M059J (cell line): ENCODE results near the gene AEBP1. TPM values are rescaled to one million over a fixed set of nuclear protein-coding genes. Genes with fewer than 3 reads are reported as not detected.
A peak's percentile ranks its signal among the peaks of the same experiment; 100 is the strongest.
"Not testable (repeated sequence)": the region's sequence is repeated elsewhere in the genome, so short reads cannot be mapped to it uniquely, and the experiment has no call there.

Experiments
- DNase-seq: peaks from one replicate; pipeline ENCODE4 v3.0.0-alpha.2; 2012; ENCODE audit warnings: low read depth
- total RNA-seq: library from RNA; depleted of rRNA; stranded (reverse); fragments of >200 nt; shearing (Covaris generic); gene quantifications from 2 replicates; pipeline ENCODE4 v1.2.3, GENCODE V29; 2014

AEBP1 gene
- total RNA-seq, 1 experiment from 2014 or later, result not detected

DNA sequence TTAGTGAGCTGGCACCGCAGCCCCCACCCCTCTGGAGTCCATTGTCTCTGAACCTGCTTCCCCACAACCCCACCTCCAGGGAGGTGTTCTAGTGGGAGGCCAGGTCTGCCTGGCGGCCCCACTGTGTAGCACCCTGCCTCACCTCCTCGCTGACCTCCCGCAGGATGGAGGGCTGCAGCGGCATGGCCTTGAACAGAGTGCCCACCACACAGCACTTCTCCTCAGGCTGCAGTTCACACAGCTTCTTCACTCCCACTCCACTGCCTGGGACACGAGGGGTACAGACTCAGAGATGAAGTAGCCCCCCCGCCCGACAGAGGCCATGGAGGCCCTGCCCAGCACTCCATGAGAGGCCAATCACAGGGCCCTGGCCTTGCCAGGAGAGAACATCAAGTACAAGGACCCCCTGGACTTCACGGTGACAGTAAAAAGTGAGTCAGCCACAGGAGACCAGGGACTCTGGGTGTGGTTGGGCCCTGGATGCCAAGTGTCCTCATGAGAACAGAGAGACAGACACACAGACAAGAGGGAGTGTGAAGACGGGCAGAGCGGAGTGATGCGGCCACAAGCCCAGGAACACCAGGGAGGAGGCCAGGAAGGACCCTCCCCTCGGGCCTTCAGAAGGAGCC lies 13.8 kb downstream of the AEBP1 start:
- DNase-seq, result no peak

DNA sequence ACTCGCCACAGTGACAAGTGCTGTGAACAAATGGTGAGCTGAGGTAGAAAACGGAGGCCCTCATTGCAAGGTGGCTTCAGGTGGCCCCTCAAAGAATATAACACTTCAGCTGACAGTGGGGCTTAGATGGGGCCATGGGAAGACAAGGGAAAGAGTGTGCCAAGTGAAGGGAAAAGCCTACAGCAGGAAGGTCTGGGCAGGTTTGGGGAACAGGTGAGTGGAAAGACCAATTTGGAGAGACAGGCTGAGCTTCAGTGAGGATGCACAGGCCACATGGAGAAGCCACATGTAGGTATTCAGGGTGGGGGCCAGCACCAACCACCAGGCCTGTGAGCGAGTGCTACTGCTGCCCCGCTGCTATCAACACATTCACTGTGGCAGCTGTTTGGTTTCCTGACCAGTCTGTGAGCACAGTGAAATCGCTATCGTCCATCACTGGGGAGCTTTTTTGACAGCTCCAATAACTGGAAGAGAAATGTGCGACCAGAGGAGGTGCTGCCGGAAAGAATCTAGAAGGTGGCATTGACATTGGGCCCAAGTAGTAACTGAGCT lies 15.8 kb downstream of the AEBP1 start:
- no peak for DNase-seq

DNA sequence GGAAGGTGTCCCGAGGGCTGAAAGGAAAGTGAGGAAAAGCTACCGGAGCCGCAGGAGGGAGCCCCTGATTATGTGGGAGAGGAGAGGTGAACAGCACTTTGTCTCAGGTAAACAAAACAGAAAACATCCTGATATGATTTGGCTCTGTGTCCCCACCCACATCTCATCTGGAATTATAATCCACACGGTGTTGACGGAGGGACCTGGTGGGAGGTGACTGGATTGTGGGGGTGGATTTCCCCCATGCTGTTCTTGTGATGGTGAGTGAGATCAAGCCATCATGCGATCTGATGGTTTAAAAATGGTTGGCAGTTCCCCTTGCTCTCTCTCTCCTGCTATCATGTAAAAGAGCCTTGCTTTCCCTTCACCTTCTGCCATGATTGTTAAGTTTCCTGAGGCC lies 16.2 kb downstream of the AEBP1 start:
- DNase-seq, result no peak

DNA sequence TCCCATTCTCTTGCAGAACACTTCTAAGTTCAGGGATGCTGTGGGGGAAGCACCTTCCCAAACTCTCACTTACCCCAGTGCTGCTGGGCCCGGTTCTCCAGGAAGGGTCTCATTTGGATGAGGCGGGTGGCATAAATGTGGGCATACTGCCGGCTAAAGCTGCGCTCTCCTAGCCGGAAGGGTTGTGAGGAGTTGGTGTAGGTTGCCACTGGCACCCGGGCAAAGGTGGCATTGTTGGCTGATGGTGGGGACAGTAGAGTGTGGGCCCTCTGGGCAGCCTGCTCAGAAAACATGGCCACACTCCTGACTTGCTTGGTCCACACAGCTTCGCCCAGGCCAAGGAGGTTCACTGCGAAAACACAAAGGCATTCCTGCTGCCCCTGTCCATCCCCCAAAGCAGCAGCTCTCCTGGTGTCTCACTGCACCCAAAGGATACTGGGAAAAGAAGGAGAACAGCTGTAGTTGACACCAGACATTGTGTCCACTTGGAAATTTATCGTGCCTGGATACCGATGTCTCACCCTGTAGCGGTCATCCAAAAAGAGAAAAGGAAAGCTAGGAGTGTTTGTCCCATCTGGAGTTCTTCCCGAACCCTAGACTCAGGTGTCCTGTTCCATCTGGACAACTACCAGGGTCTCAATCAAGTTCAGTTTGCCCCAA lies 17.7 kb downstream of the AEBP1 start:
- DNase-seq, result no peak

DNA sequence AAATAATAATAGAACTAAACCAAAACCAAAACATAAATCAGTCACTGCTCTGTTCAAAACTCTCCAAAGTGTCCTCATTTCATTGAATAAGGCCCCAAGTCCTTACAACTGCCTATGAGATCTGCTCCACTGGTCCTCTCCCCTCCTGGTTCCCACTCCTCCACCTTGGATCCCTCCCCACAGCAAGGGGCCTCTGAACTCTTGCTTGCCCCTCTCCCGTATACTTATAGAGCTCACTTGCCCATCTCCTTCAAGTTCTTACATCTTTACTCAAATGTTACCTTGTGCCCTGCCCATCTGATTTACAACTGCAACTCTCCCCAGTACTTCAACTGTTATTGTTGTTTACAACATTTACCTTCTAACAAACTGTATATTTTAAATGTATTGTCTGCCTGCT lies 18.4 kb downstream of the AEBP1 start:
- no peak for DNase-seq

DNA sequence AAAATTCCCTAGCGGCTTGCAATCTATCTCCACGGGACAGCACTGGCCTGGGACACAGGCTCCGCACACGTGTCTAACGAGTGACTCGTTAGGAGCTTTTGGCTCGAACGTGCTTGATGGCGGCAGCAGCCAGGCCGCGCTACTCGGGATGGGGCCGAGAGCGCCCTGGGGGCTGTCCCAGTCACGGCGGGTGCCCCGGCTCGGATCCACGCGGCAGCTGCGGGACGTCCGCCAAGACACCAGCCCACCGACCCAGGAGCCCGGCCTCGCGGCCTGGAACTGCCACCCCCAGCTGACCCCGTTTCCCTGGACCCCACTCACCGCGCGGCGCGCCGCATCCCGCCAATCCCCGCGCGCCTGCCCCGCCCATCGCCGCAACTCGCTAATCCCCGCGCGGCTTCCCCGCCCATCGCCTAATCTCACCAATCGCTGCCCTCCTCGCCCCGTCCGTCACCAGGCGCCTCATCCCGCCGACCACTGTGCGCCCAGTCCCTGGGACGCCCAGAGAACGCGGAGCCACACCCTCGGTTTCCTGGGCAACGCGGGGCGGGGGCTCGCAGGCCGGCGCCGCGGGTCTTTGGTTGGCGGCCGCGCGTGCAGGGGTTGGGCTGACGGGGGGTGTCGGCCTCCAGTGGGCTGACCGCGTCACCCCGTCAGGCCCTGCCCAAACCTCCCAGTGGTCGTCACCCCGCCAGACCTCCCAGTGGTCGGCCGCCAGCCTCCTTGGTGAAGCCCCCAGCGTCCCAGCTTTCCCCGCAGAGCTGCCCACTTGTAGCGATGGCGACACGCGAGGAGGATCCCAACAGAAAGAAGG lies 19.3 kb downstream of the AEBP1 start, which contains the start of gene POLD2:
POLD2 (minus strand) TSS at position 359 of the 814 bp plus-strand sequence. CDS start 1,495 bp downstream, outside the sequence.
- peak; percentile 97 for DNase-seq

DNA sequence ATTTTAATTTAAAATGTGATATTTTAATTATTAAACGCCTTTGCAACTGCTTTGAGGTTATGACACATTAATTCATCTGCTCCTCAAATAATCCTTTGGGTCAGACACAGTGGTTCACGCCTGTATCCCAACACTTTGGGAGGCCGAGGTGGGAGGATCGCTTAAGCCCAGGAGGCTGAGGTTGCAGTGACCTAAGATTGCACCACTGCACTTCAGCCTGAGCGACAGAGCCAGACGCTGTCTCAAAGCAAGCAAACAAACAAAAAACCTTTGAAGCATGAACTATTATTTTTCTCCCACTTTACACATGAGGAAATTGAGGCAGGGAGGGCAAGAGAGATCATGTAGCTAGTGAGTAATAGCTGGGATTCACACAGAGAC lies 20.7 kb downstream of the AEBP1 start:
- DNase-seq, result no peak

DNA sequence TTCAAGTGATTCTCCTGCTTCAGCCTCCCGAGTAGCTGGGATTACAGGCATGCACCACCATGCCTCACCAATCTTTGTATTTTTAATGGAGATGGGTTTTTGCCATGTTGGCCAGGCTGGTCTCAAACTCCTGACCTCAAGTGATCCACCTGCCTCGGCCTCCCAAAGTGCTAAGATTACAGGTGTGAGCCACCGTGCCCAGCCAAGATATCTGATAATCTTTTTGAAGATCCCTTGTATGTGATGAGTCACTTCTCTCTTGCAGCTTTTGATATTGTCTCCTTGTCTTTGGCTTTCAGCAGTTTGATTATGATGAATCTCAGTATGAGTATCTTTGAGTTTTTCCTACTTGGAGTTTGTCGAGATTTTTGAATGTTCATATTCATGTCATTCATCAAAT lies 22.4 kb downstream of the AEBP1 start:
- not testable (repeated sequence) for DNase-seq

DNA sequence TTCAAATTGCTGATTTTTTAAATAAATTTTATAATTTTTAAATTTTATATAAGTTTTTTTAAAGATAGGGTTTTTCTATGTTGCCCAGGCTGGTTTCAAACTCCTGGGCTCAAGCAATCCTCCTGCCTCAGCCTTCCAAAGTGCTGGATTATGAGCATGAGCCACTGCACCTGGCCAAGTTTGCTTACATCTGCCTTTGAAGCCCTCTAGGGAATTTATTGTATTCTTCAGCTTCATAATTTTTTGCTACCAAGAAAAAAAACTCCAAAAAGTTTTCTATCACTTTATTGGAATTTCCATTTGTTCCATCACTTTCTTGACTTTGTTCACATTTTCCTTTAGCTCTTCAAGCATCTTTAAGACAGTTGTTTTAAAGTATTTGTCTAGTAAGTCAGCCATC lies 23.0 kb downstream of the AEBP1 start:
- no peak for DNase-seq

DNA sequence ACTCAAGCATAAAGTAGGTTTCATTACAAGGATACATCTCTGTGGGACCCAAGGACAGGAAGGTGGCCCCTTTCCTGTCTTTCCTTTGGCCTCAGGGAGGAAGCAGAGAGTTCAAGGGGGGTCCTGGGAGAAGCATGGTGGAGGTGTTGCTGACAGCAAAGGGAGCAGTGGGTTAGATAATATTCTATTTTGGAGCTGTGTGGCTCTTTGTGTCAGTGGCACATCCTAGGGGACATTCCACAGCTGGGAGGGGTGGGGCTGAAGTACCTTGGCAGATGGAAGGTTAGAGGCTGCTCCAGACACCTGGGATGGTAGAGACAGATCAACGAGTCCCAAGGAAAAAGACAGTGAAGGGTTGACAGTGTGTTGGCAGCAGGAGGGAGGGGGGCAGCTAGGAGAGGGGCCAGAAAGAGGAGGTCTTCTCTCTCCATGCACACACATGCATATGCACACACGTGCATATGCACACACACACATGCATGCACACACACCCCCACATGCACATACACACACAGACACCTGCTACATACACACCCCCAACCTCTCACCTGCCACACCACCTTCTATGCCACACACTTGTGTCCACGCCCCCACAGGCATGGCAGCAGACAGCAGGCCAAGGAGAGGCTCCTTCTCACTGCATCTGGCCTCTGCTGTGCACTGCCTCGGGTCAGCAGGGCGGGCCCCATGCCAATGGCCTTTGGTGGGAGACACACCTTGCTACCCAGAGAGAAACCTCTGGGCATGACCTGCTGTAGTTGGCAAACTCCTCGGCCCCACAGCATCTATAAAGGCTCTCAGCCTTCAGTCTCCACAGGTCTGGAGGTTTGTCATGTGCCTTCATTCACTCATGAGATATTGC lies 24.8 kb downstream of the AEBP1 start:
- DNase-seq, result no peak

DNA sequence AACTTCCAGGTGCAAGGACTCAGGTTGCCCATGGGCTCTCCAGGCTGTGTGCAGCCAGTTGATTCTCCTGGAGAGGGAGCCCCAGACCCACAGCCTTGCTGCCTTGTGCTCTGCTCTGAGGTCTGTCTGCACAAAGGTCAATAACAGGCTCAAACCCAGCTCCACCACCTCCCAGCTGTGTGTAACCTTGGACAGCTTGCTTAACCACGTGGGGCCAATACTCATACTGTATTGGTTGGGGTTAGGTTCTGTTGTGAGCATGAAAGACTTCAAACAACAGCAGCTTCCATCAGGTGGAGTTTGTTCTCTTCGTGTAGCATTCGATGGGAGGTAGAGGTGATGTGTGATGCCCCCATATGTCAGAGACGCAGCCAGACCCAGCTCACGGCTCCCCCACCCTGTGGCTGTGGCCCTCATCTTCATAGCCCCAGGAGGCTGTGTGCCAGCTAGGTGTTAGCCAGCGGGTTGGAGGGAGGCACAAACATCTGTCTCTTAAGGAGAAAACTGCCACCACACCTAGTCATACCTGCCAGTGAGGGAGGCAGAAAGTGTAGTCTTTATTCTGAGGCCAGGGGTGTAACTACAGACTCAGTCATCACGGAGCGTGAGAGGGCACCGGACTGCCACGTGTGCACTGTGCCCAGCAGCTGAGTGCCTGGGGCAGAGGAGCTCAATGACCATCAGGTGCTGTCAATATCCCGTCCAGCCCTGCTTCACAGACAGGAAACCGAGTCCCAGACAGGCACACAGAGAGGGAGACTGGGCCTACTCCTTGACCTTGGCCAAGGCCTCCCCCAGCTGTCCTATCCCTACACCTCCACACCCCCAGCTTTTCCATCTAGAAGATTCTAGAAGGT lies 27.3 kb downstream of the AEBP1 start:
- peak; percentile 50 for DNase-seq

DNA sequence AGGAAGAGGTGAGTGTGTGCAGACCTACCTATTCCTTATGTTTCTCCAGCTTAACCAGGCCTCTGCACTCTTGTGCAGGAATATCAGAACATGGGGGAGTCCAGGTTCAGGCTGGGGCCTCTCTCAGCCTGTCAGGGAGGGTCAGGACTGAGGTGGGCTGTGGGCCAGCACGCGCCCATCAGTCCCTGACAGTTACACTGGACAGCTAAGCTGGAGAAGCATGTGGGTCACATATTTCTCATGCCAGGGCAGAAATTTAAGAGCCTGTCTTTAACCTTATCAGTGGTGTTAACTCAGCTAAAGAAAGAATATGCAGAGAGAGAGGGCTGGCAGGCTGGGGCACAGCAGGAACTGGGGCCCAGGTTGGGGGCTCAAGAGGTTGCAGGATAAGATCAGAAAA lies 27.9 kb downstream of the AEBP1 start:
- no peak for DNase-seq

DNA sequence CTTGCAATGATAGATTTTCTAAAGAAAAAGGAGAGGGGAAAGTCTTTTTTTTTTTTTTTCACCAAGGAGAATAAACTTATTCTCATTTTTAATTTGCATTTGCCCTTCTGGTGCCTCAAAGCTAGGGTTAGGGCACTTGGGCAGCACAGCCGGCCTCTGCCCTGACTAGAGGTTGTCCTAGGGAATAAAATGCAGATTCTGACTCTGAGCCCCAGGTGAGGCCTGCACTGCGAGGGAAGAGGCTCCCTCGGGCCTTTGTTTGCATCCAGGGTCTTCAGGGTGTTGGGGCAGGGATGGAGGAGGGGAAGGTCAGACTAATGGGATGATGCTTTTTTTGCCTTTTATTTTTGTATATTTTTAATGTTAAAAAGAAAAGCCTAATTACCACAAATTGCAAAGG lies 29.1 kb downstream of the AEBP1 start:
- no peak for DNase-seq

DNA sequence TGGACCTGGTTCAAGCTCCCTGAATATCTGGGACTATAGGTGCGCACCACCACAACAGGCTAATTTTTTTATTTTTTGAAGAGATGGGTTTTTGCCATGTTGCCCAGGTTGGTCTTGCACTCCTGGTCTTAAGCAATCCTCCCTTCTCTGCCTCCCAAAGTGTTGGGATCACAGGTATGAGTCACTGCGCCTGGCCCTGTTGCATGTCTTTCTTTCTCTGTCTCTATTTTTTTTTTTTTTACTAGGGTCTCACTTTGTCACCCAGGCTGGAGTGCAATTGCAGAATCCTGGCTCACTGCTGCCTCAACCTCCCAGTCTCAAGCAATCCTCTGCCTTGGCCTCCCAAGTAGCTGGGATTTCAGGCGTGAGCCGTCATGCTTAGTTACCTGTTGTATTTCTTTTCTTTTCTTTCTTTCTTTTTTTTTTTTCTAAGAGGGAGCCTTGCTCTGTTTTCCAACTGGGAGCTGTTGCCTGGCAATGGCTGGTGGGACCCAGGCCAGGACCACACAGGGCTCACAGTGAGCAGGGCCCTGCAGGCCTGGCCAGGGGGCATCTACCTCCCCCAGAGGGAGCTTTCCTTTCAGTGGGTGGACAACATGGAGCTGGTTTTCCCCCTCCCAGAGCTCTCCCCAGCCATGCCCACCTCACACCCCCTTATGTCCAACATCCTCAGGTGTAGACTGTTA lies 30.9 kb downstream of the AEBP1 start:
- peak; percentile 36 for DNase-seq

DNA sequence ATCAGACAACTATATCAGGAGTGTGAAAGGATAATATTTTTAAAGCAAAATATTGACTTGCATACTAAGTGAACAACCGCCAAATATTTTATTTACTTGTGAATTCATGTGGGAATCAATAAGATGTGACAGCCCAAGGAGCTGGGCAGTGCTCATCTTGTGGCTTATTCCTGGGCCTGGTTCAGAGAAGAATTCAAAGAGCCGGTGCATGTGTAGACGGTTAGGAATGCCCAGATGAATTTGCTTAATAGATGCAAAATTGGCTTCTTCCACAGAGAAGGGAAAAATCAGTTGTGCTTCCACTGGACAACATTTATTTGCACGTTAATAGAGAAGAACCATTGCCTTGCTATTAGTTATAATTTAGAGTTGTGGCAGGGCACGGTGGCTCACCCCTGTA lies 32.6 kb downstream of the AEBP1 start:
- DNase-seq, result no peak

DNA sequence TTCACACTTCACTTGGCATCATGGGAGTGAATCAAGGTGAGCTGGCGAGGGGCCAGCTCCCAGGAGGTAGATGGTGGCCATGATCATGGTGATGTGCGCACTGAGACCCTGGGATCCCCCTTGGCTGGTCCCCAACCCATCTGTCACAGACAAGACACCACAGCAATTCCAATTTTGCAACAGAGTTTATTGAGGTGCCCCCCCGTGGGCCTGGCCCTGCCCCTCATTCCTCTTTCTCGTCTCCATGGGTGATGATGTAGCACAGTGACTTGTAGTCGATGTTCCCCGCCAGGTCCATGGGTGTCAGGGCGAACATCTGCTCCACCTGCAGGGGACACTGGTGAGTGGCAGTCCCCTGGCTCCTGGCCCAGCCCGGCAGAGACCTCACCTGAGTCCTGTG lies 34.6 kb downstream of the AEBP1 start:
- DNase-seq, result no peak

DNA sequence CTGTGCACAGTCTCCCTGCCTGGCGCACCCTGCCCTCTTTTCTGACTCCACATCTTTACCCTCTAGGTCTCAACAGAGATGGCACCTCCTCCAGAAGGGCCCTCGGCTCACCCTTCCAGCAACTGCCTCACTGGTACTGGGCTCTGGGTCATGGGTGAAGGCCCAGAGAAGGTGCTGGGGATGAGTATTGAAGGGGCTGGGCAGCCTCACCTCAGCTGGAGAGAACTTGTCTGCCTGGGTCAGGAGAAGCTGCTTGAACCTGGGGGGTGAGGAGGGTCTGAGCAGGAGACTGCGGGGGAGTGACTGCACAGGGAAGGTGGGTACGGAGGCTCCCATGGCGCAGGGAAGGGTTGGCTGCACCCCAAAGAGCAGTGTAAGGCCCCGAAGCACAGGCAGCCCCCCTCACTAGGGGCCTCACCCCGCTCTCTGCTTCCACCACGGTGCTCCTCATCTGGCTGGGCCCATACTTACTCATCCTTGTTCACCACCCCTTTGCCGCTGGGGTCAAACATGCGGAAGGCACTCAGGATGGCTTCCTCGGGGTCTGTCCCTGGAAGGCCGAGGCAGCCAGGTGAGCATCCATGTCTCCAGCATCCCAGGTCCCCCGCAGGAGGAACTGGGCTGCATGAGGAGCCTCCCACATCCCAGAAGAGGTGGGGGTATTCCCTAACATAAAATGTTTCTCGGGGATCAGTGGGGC lies 35.3 kb downstream of the AEBP1 start:
- DNase-seq, result no peak

DNA sequence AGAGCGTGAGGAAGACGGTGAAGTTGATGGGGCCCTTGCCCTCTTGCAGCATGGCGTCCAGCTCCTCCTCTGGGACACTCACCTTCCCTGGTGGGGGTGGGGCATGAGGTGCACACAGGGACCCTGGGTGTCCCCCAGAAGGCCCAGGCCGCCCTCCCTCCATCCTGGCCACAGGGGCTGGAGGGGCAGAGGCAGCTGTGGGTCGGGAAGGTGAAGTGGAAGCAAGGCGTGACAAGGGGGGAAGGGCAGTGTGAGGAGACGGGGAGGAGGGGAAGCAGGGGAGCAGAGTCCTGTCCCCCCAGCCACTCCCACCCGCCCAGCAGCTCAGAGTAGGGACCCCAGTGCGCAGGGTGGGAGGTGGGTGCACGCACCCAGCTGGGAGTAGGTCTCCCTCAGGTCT lies 36.2 kb downstream of the AEBP1 start:
- no peak for DNase-seq

DNA sequence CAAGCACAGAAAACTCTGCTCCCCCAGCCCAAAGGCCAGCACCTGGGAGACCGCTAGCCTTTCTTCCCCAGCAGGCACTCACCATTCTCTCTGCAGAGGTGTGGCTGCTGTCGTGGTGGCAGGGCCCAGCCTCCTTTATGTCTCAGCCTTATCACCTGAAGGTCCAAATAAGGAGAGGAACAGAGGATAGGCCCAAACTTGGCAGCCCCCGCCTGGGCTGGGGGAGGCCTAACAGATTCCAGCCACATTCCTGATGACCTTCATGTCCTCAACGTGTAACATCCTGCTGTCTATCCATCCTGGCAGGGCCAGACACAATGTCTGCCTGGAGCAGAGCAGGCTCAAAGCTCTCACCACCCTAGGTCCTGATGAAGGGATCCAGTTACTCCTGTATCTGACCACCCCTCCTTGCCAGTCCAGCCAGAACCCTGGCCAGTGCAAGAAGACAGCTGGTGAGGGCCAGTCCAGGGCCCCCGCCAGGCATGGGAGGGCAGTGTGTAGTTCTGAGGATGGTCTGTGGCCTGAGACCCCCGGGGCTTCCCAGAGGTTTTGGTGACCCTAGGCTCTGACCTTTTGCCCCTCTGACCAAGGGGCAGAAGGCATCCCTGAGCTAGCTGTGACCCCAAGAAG lies 37.2 kb downstream of the AEBP1 start, which contains the start of gene MYL7:
MYL7 (minus strand) TSS at position 112 of the 630 bp plus-strand sequence; CDS start at position 85, 27 bp downstream.
- no peak for DNase-seq
